ENCODE measurements around the gene SNRNP48. TPM values are rescaled to one million over a fixed set of nuclear protein-coding genes. Genes with fewer than 3 reads are reported as not detected.

The SNRNP48 gene
- total and polyA plus RNA-seq, 2 of the 8 experiments (the other 6 are each of a cell fraction or from before 2014, with no cell fraction given): 7.7 to 21.0 TPM

- ChIA-PET CTCF (ENCODE audit: partially characterized antibody) (interaction anchor here (0.6 to 1.0 kb wide), 3 partner anchors 10 to 788 kb away, joined by 3 read pairs; no protein-coding TSS in a partner anchor), POLR2A (ENCODE audit: partially characterized antibody) (no interaction called here)
- Histone ChIP-seq H2BK12ac (ENCODE audit: low read depth, low read length) (no peak overlapping the region), H3K4me2 (ENCODE audit: insufficient read depth in 1 of 2, low read depth in 2 of 2, low read length in 2 of 2) (no peak overlapping the region), H3K36me3 (ENCODE audit: control insufficient read depth in 2 of 4, insufficient read depth in 4 of 4, low read length in 3 of 4) (no peaks in the 10 kb centered on the region), H3K27ac (ENCODE audit: low read depth, low read length) (no peak overlapping the region), H3K27me3 (replicated peaks in 1 of 4; ENCODE audit: control insufficient read depth in 3 of 4, extremely low read depth in 1 of 4, insufficient read depth in 3 of 4, low read length in 3 of 4) (no peaks in the 10 kb centered on the region), H3K4ac (replicated peaks; ENCODE audit: insufficient read length, low read depth, low read length) (no peak overlapping the region), H2AFZ (ENCODE audit: low read length) (no peak overlapping the region), H4K20me1 (replicated peaks in 1 of 2; ENCODE audit: control insufficient read depth in 1 of 2, insufficient read depth in 2 of 2, low read length in 2 of 2) (peaks cover 0 to 3% of the 10 kb centered on the region in 2 experiments), H2BK20ac (ENCODE audit: low read length) (no peak overlapping the region), H3K18ac (ENCODE audit: extremely low read depth, low read length) (no peak overlapping the region), H2BK5ac (ENCODE audit: low read depth, low read length) (no peak overlapping the region), H4K5ac (ENCODE audit: insufficient read length, low read depth, low read length) (no peak overlapping the region), H3K56ac (replicated peaks; ENCODE audit: insufficient read length, low read depth, low read length) (no peak overlapping the region), H3K79me2 (ENCODE audit: control insufficient read depth in 1 of 2, insufficient read depth in 2 of 2, low read length in 2 of 2) (peaks cover 0 to 59% of the 10 kb centered on the region in 2 experiments; a peak in 2 of 4 replicates), H3K14ac (ENCODE audit: insufficient read length) (no peak overlapping the region), H4K8ac (ENCODE audit: extremely low read depth, insufficient read depth, low read length) (no peak overlapping the region), H3K79me1 (ENCODE audit: low read depth, low read length) (peaks cover 2% of the 10 kb centered on the region; the same call in 1 of the 2 replicates), H2AK5ac (ENCODE audit: low read depth, low read length) (no peak overlapping the region), H4K91ac (replicated peaks; ENCODE audit: insufficient read length, low read length) (no peak overlapping the region), H3K9me3 (ENCODE audit: insufficient read depth in 2 of 2, low read depth in 1 of 2, low read length in 1 of 2) (no peaks in the 10 kb centered on the region), H3K4me1 (replicated peaks in 1 of 4; ENCODE audit: control insufficient read depth in 3 of 4, insufficient read depth in 4 of 4, low read length in 3 of 4) (peaks cover 8 to 18% (median 12%) of the 10 kb centered on the region in 4 experiments), H2BK15ac (ENCODE audit: low read length) (no peak overlapping the region), H3K9ac (replicated peaks in 1 of 4; ENCODE audit: extremely low read depth in 1 of 4, low read depth in 3 of 4, low read length in 3 of 4) (no peak overlapping the region), H3K23me2 (ENCODE audit: low read depth, low read length) (no peaks in the 10 kb centered on the region; the same call in 1 of the 2 replicates), H2BK120ac (replicated peaks; ENCODE audit: low read depth, low read length) (no peak overlapping the region), H3K23ac (ENCODE audit: insufficient read length) (no peak overlapping the region), H3K4me3 (ENCODE audit: extremely low read depth in 1 of 4, insufficient read depth in 2 of 4, low read depth in 3 of 4, low read length in 4 of 4) (no peak overlapping the region)
- DNase-seq (ENCODE audit: low read depth in 1 of 2, low spot score in 2 of 2): no peak
- 90% methylated on average over 4 of the region's 4 CpGs; no CpG with 5 or more reads in 1 of the 2 experiments for WGBS, 2 experiments (ENCODE audit: extremely low coverage in 1 of 2, insufficient coverage in 1 of 2, insufficient read length in 1 of 2, insufficient replicate concordance in 2 of 2, low coverage in 1 of 2, low lambda C conversion rate in 2 of 2, missing lambda C conversion rate in 1 of 2)
- FAIRE-seq: no peak
- TF ChIP-seq SP4 (IDR thresholded peaks at IDR 0.05; ENCODE audit: low read length) (no peak), CBX8 (IDR thresholded peaks at IDR 0.05; ENCODE audit: borderline replicate concordance, low read depth, low read length) (no peak), TCF12 (IDR thresholded peaks at IDR 0.05; ENCODE audit: low read depth, low read length) (no peak), HDAC2 (IDR thresholded peaks at IDR 0.05; ENCODE audit: borderline replicate concordance in 1 of 2, low read depth in 2 of 2, low read length in 2 of 2) (no peak), GTF2F1 (IDR thresholded peaks at IDR 0.05; ENCODE audit: borderline replicate concordance, low read depth, low read length) (no peak), CEBPB (IDR thresholded peaks at IDR 0.05; ENCODE audit: low read depth, low read length) (no peak), CTCF (IDR thresholded peaks at IDR 0.05; ENCODE audit: control extremely low read depth in 1 of 3, insufficient read depth in 1 of 3, low read depth in 1 of 3, low read length in 3 of 3) (no peak), RBBP5 (IDR thresholded peaks at IDR 0.05; ENCODE audit: borderline replicate concordance, low read depth, low read length) (no peak), EGR1 (IDR thresholded peaks at IDR 0.05; ENCODE audit: borderline replicate concordance, low read depth, low read length) (no peak), TAF7 (optimal IDR thresholded peaks at IDR 0.05; ENCODE audit: borderline replicate concordance, low read depth, low read length) (no peak), GABPA (IDR thresholded peaks at IDR 0.05; ENCODE audit: borderline replicate concordance, insufficient read depth, low read length) (no peak), NRF1 (IDR thresholded peaks at IDR 0.05; ENCODE audit: low read depth, low read length) (no peak)
Observed at GRCh38 chr6:7547315-7547714, 42.7 kb upstream of the SNRNP48 start.

Data from H1 (cell line).